Amniotic epithelial cell (primary cell): ENCODE data around the gene JAKMIP2.

Source experiments
- DNase-seq: peaks from one replicate; pipeline ENCODE4 v3.0.0-alpha.2; 2010; ENCODE audit warnings: low read depth

Gene JAKMIP2

DNA sequence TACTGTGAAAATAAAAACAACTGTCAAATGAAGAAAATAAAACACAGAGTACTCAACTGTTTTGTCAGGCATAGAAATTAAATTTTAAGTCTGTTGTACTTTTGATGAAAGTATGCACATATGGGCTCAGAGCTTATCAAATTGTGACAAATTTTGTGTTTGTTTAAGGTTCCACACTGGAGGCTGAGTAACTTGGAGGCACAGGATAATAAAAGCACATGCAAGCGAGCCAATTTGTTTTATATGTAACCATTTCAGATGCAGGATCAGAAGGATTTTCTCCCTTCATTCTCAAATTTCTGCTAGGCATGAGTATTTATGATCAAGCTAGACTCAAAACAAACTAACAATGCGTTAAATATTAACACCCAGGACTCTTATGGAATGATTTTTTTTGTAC lies 87.8 kb downstream of the JAKMIP2 start:
- DNase-seq: no peak

GRCh38 chr5:147693233-147693632 lies 89.3 kb downstream of the JAKMIP2 start:
- no peak for DNase-seq

DNA sequence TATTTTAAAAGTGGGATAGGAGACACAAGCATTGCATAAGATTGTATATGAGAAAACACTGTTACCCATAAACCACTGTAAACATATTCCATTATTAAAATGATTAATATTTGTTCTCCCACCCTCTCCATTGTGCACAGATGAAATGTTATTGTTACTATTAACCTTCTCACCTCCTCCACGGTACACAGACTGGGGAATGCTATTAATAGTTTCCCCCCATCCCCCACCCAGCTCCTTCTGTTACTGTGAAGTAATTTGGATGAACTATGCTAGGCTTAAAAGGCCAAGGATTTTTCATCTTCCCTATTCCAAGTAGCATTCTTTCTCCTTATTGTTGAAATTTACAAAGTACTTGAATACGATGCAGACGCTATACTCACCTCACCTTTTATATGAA lies 91.4 kb downstream of the JAKMIP2 start:
- DNase-seq: no peak

- DNase-seq: peak; percentile 5
These were observed 91.9 kb downstream of the JAKMIP2 start for GRCh38 chr5:147690595-147690994.

GRCh38 chr5:147689426-147689825 lies 93.1 kb downstream of the JAKMIP2 start:
- no peak for DNase-seq

GRCh38 chr5:147688656-147689356 lies 93.7 kb downstream of the JAKMIP2 start:
- no peak for DNase-seq

GRCh38 chr5:147687118-147687517 lies 95.4 kb downstream of the JAKMIP2 start:
- no peak for DNase-seq

DNA sequence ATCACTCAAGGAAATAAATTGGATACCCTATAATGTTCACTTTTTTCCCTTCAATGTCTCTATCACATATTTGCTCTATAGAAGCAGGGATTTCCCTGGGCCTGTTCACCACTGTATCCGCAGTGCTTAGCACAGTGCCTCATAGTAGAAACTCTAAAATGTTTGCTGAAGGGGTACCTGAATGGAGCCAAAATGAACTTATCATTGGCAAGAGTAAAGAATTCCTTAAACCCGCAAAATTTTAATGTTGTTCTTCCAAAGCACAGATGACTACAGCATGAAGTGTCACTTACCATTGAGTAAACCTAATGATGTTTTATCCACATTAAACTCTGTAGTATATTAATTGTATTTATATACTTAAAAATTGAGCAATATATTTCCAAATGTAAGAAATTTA lies 96.1 kb downstream of the JAKMIP2 start:
- no peak for DNase-seq

- no peak for DNase-seq
These were observed 96.5 kb downstream of the JAKMIP2 start for GRCh38 chr5:147685993-147686392.

DNA sequence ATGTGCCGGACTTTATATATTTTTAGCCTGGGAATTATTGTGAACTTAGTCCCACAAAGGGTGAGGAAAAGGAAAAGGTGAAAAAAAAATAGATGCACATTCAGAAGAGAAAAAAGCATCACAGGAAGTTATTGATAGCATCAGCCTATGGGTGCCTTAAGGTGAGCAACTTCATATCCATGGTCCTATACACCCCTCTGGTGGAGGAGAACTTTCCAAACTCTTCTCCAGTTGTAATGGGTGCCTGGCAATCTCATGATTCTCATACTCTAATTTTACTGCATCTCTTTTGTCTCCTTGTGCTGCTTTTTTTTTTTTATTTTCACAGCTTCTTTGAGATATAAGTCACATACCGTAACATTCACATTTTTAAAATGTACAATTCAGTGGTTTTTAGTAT lies 107.4 kb downstream of the JAKMIP2 start:
- no peak for DNase-seq

GRCh38 chr5:147674411-147674810 lies 108.1 kb downstream of the JAKMIP2 start:
- DNase-seq: no peak

- no peak for DNase-seq
These were observed 108.7 kb downstream of the JAKMIP2 start for GRCh38 chr5:147673791-147674190.

DNA sequence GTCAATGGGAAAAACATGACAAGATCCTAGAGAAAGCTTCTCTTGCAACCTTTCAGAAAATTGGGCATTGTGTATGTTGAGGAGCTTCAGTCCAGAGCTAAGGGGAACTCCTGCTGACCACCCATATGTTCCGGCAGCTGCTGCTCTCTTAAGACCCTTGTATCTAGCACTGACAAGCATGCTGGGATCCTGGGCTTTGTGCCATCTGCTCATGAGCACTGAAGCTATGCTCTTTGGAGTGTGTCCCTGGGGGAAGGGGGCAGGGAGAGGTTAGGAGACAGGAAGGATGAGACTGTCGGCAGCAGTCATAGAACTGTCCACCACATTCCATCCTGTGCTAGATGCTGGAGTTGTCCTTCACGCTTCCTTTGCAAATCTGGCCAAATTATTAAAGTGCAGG lies 109.3 kb downstream of the JAKMIP2 start:
- DNase-seq: no peak

DNA sequence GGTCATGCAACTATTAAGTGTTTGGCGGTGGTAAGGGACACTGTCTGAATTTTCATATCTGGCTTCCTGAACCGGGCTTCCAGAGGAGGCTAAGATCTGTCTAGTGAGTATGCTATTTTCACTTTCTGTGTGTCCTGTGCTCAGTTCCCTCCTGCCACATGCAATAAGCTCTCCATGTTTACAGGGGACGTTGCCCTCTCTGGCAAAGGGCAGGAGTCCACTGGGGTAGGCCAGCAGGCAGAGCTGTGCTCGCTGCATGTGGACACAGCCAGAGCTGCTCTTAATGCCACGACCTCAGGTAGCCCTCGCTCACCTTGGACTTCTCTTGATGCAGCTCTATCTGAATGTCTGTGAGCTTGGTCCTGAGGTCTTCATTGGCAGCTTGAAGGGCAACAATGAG lies 111.2 kb downstream of the JAKMIP2 start:
- DNase-seq: no peak

DNA sequence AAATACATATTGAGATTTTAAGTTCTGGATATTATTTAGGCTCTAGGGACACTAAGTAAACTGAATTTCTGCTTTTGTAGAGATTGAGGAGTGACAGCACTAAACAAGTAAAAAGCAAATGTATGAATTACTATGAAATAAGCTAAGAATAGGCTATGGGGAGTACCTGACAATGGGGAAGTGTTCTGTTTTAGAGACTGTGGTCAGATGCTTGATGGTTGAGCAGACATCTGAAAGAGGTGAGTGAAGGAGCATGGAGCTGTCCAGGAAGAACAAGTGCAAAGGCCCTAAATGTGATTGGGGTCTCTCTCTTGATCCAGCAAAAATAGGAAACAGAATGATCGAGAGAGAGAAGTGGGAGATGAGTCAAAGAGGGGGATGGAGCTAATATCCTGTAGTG lies 111.7 kb downstream of the JAKMIP2 start:
- no peak for DNase-seq

GRCh38 chr5:147669169-147669869 lies 113.2 kb downstream of the JAKMIP2 start:
- DNase-seq: no peak

- DNase-seq: no peak
These were observed 114.1 kb downstream of the JAKMIP2 start for GRCh38 chr5:147668385-147668784.

- DNase-seq: no peak
These were observed 115.2 kb downstream of the JAKMIP2 start for GRCh38 chr5:147667363-147667762.

- no peak for DNase-seq
These were observed 116.1 kb downstream of the JAKMIP2 start for GRCh38 chr5:147666419-147666818.

- DNase-seq: peak; percentile 77
These were observed 121.0 kb downstream of the JAKMIP2 start for GRCh38 chr5:147661541-147661940.

DNA sequence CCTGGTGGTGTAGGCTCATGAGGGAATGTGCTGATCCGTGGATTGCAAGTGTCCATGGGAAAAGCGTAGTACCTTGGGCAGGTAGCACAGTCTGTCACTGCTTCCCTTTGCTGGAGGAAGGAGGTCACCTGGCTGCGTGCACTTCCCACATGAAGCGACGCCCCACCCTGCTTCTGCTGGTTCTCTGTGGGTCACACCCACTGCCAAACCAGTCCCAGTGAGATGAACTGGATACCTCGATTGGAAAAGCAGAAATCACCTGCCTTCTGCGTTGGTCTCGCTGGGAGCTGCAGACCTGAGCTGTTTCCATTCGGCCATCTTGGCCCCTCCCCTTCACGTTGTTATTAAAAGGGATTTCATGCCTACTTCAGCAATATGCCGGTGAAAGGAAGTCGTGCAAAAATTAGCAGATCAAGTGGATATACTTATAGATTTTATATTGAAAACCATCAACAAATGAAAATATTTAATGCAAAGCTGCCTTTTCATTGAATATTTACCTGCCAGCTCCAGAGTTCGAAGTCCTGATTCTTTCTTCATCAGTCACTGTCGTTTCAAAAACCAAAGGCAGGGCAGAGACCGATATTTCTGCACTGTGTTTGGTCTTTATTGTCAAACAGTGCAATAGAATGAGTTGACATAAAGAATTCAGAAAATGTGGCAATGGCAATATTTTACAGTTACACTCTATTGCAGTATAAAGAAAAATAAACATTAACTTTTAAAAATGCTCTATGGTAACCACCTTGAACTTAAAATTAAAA lies 123.2 kb downstream of the JAKMIP2 start:
- no peak for DNase-seq

DNA sequence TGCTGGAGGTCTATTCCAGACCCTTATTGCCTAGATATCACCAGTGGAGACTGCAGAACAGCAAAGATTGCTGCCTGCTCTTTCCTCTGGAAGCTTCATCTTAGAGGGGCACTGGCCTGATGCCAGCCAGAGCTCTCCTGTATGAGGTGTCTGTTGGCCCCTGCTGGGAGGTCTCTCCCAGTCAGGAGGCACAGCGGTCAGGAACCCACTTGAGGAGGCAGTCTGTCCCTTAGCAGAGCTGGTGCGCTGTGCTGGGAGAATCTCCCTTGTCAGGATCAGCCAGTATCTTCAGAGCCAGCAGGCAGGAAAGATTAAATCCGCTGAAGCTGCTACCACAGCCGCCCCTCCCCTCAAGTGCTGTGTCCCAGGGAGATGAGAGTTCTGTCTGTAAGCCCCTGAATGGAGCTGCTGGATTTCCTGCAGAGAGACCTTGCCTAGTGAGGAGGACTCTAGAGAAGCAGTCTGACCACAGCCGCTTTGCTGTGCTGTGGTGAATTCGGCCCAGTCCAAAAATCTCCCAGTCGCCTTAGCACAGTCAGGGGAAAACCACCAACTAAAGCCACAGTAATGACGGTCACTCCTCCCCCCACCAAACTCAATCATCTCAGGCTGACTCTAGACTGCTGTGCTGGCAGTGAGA lies 124.1 kb downstream of the JAKMIP2 start:
- no peak for DNase-seq

DNA sequence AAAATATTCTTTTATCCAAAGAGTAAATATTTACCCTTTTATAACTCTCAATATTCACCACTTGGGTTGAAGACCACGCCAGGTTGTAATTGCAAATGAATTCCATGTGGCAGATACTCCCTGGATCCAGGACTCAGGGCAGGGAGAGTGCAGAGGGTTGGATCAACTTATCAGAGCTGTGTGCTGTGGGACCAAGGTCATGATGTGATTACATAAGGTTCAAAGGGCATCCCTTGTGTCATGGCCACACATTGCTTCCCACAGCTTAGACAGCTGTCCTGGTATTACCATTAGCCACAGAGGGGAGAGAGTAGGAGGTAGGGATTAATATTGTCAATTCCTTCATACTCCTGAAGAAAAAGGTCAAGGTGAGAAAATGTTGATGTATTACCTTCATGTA lies 133.9 kb downstream of the JAKMIP2 start:
- no peak for DNase-seq
